ENCODE measurements around the gene CTSL. TPM values are rescaled to one million over a fixed set of nuclear protein-coding genes. Genes with fewer than 3 reads are reported as not detected.

CTSL gene
- total and polyA plus RNA-seq, 4 donors: 156 to 210 (median 180) TPM

- Histone ChIP-seq H3K36me3 (ENCODE audit: control insufficient read depth in 4 of 4, insufficient read depth in 3 of 4, low read depth in 1 of 4, low read length in 3 of 4) (peaks cover 0 to 4% (median 3%) of the 10 kb centered on the region in 4 donors), H3K27me3 (ENCODE audit: control insufficient read depth in 4 of 4, insufficient read depth in 4 of 4, low read length in 3 of 4) (no peaks in the 10 kb centered on the region), H3K27ac (ENCODE audit: low read depth in 1 of 2, low read length in 2 of 2) (peak overlapping the region; percentile 14 to 42), H3K4me1 (ENCODE audit: control insufficient read depth in 4 of 4, insufficient read depth in 4 of 4, low read length in 3 of 4) (peaks cover 0 to 7% (median 3%) of the 10 kb centered on the region in 4 donors), H3K4me3 (ENCODE audit: low read depth in 1 of 3, low read length in 3 of 3) (no peak overlapping the region), H3K9ac (ENCODE audit: low read depth in 1 of 2, low read length in 2 of 2) (no peak overlapping the region), H3K9me3 (ENCODE audit: control insufficient read depth in 4 of 4, low read length in 3 of 4) (no peaks in the 10 kb centered on the region)
- WGBS: 68% methylated on average over 5 of the region's 5 CpGs
- TF ChIP-seq ATF3 (IDR thresholded peaks at IDR 0.05) (no peak), REST (IDR thresholded peaks at IDR 0.05) (no peak), TAF1 (conservative IDR thresholded peaks at IDR 0.05) (no peak), CTCF (IDR thresholded peaks at IDR 0.05; ENCODE audit: low read depth, low read length, missing input control) (no peak), JUND (IDR thresholded peaks at IDR 0.05) (no peak), RXRA (IDR thresholded peaks at IDR 0.05) (no peak), ZBTB33 (IDR thresholded peaks at IDR 0.05) (no peak), EGR1 (IDR thresholded peaks at IDR 0.05; ENCODE audit: low read depth in 2 of 2) (no peak), HNF4G (IDR thresholded peaks at IDR 0.05) (no peak), FOXA2 (IDR thresholded peaks at IDR 0.05) (no peak), FOXA1 (IDR thresholded peaks at IDR 0.05) (no peak), YY1 (IDR thresholded peaks at IDR 0.05) (no peak), SP1 (IDR thresholded peaks at IDR 0.05) (no peak), GABPA (IDR thresholded peaks at IDR 0.05 in 1 of 2, conservative IDR thresholded peaks at IDR 0.05 in 1 of 2) (no peak)
- DNase-seq (ENCODE audit: low spot score): no peak
These were observed 12.0 kb upstream of the CTSL start for GRCh38 chr9:87713988-87714330.

- no peak overlapping the region for H3K9ac ChIP-seq (ENCODE audit: low read depth in 1 of 2, low read length in 2 of 2)
- 49% methylated on average over 2 of the region's 2 CpGs for WGBS
- TF ChIP-seq HNF4A (conservative IDR thresholded peaks at IDR 0.05) (peak in 1 of 2 donors; percentile 58), NR2F2 (IDR thresholded peaks at IDR 0.05) (peak; percentile 31), MAX (IDR thresholded peaks at IDR 0.05) (peak; percentile 37), ATF3 (IDR thresholded peaks at IDR 0.05) (peak; percentile 34), RAD21 (IDR thresholded peaks at IDR 0.05) (peak; percentile 49 to 63), ZBTB33 (IDR thresholded peaks at IDR 0.05) (no peak), GABPA (IDR thresholded peaks at IDR 0.05 in 1 of 2, conservative IDR thresholded peaks at IDR 0.05 in 1 of 2) (no peak), JUND (IDR thresholded peaks at IDR 0.05) (peak in 1 of 2 donors; percentile 52), REST (IDR thresholded peaks at IDR 0.05) (peak; percentile 36), EGR1 (IDR thresholded peaks at IDR 0.05; ENCODE audit: low read depth in 2 of 2) (no peak), FOXA1 (IDR thresholded peaks at IDR 0.05) (peak; percentile 67), YY1 (IDR thresholded peaks at IDR 0.05) (peak; percentile 81), HNF4G (IDR thresholded peaks at IDR 0.05) (no peak), TAF1 (conservative IDR thresholded peaks at IDR 0.05) (no peak)
These were observed 11.1 kb upstream of the CTSL start for GRCh38 chr9:87714819-87715218.

More at GRCh38 chr9:87714819-87715218, 11.1 kb upstream of the CTSL start:
- no peak for DNase-seq (ENCODE audit: low spot score)
- no peaks in the 10 kb centered on the region for H3K36me3 ChIP-seq (ENCODE audit: control insufficient read depth in 4 of 4, insufficient read depth in 3 of 4, low read depth in 1 of 4, low read length in 3 of 4)
- H3K9me3 ChIP-seq (ENCODE audit: control insufficient read depth in 4 of 4, low read length in 3 of 4): no peaks in the 10 kb centered on the region
- peak overlapping the region; percentile 42 to 65 for H3K27ac ChIP-seq (ENCODE audit: low read depth in 1 of 2, low read length in 2 of 2)
- H3K4me1 ChIP-seq (ENCODE audit: control insufficient read depth in 4 of 4, insufficient read depth in 4 of 4, low read length in 3 of 4): peaks cover 0 to 7% (median 3%) of the 10 kb centered on the region in 4 donors
- no peaks in the 10 kb centered on the region for H3K27me3 ChIP-seq (ENCODE audit: control insufficient read depth in 4 of 4, insufficient read depth in 4 of 4, low read length in 3 of 4)
- no peak overlapping the region for H3K4me3 ChIP-seq (ENCODE audit: low read depth in 1 of 3, low read length in 3 of 3)

Measured in liver (tissue), 9 donors.